ENCODE measurements around the gene CREB5. TPM values are rescaled to one million over a fixed set of nuclear protein-coding genes. Genes with fewer than 3 reads are reported as not detected.

Gene CREB5
- total RNA-seq, 1 donor from 2014 or later, result 10.3 TPM

DNA sequence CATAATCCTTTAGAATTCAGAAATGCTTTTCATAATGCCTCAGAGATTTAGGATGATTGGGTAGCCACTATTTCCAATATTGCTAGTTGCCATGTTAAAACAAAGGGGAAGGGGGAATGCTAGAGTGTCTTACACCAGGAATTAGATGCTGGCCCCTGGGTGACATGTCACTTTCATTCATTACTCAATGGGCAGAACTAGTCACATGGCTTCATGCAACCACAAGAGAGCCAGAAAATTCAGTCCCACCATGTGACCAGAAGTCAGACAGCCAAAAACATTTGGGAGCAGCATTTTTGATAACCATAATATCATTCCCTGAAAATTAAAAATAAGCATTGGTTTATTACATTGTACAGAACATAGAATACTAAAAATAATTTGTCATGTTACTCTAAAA lies 81.2 kb downstream of the CREB5 start:
- H3K9me3 ChIP-seq, result no peaks in the 10 kb centered on the region
- no peak overlapping the region for H3K27ac ChIP-seq
- DNase-seq (no peak), ATAC-seq (no peak)
- no peaks in the 10 kb centered on the region for H3K36me3 ChIP-seq
- intact Hi-C loops (cut with DNase I), result no loop called here
- H3K4me1 ChIP-seq, result no peaks in the 10 kb centered on the region
- no peaks in the 10 kb centered on the region for H3K27me3 ChIP-seq (ENCODE audit: low read depth)
- H3K4me3 ChIP-seq, result no peak overlapping the region
- TF ChIP-seq, protein P1, sequence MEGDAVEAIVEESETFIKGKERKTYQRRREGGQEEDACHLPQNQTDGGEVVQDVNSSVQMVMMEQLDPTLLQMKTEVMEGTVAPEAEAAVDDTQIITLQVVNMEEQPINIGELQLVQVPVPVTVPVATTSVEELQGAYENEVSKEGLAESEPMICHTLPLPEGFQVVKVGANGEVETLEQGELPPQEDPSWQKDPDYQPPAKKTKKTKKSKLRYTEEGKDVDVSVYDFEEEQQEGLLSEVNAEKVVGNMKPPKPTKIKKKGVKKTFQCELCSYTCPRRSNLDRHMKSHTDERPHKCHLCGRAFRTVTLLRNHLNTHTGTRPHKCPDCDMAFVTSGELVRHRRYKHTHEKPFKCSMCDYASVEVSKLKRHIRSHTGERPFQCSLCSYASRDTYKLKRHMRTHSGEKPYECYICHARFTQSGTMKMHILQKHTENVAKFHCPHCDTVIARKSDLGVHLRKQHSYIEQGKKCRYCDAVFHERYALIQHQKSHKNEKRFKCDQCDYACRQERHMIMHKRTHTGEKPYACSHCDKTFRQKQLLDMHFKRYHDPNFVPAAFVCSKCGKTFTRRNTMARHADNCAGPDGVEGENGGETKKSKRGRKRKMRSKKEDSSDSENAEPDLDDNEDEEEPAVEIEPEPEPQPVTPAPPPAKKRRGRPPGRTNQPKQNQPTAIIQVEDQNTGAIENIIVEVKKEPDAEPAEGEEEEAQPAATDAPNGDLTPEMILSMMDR (IDR thresholded peaks at IDR 0.05), result no peak

DNA sequence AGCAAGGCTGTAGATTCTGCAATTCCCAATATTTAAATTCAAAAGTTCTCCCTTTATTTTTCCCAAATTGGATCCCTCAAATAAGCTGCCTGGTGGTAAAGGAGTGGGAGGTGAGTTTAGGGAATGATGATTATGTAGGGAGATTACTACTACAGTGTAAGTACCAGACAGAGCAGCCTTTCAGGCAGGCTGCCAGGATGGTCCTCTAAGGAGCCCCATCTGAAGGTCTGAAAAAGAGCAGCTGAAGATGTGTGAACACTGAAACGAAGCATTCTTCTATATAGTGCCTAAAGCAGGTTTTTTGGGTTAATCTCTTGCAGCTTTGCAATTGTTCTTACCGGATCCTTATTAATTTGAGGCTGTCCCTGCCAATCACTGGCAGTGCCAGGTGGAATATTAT lies 84.7 kb downstream of the CREB5 start:
- intact Hi-C loops (cut with DNase I), result no loop called here
- ATAC-seq, result no peak
- TF ChIP-seq, protein P1 (IDR thresholded peaks at IDR 0.05), result no peak

DNA sequence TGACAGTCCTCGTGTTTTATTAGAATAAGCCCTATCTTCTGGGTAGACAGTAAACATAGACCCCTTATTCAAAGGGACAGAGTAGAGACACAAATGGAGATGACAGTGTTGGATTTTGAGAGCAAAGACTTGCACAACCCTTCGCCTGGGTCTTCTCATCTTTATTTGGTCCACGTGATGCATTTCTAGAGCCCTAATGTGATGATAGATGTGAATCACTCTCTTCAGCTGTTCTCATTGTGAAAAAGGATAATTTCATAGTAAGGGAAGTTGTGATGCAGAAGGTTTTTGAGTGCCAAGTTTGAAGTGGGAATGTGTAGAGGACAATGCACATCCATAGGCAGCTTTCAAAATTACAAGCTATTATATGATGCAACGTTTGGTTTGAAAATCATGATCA lies 86.3 kb downstream of the CREB5 start:
- Histone ChIP-seq H3K27ac (no peak overlapping the region), H3K27me3 (ENCODE audit: low read depth) (no peaks in the 10 kb centered on the region), H3K9me3 (no peaks in the 10 kb centered on the region), H3K4me1 (no peaks in the 10 kb centered on the region), H3K4me3 (no peak overlapping the region), H3K36me3 (no peaks in the 10 kb centered on the region)
- intact Hi-C loops (cut with DNase I), result no loop called here
- TF ChIP-seq, protein P1 (IDR thresholded peaks at IDR 0.05), result no peak
- ATAC-seq (no peak), DNase-seq (no peak)

More for the DNA sequence above, 84.7 kb downstream of the CREB5 start:
- Histone ChIP-seq H3K4me3 (no peak overlapping the region), H3K27ac (no peak overlapping the region), H3K9me3 (no peaks in the 10 kb centered on the region), H3K4me1 (no peaks in the 10 kb centered on the region), H3K27me3 (ENCODE audit: low read depth) (no peaks in the 10 kb centered on the region), H3K36me3 (no peaks in the 10 kb centered on the region)
- DNase-seq, result no peak

DNA sequence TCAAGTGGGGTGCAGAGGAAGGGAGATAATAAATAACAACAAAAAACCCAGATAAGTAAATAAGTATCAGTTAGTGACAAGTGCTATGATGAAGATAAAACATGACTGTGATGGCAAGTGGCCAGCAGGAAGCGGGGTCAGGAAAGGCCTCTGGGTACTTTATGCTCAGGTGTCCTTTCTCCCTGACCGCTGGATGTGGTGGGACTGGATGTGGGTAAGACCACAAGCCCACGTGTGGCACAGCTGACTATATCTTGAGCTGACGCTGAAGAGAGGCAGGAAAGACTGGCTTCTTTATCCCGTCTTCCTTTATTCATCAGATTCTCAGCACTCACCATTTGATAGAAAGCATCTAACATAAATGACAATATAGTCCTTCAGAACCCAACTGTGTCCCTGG lies 87.8 kb downstream of the CREB5 start:
- DNase-seq (no peak), ATAC-seq (no peak)
- Histone ChIP-seq H3K4me3 (no peak overlapping the region), H3K27ac (no peak overlapping the region), H3K36me3 (no peaks in the 10 kb centered on the region), H3K9me3 (no peaks in the 10 kb centered on the region), H3K27me3 (ENCODE audit: low read depth) (no peaks in the 10 kb centered on the region), H3K4me1 (no peaks in the 10 kb centered on the region)
- TF ChIP-seq, protein P1 (IDR thresholded peaks at IDR 0.05), result no peak
- intact Hi-C loops (cut with DNase I), result no loop called here

DNA sequence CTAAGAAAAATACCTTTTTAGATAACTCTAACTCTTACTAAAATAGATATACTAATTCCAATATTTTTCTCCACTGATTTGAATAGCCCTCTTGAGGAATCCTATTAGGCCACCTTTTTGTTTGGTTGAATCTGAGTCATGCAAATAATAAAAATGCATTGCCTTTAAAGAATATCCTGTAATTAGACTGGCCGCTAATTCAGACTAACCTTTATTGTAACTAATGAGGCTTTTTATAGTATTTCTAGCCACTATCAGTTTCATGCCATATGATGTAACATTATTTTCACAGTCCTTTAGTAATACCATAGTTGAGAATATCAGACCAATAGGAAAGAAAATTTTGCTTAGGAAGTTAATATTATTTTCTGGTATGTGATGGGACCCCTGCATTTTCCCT lies 90.1 kb downstream of the CREB5 start:
- intact Hi-C loops (cut with DNase I), result no loop called here
- TF ChIP-seq, protein P1 (IDR thresholded peaks at IDR 0.05), result no peak
- no peaks in the 10 kb centered on the region for H3K4me1 ChIP-seq
- ATAC-seq (no peak), DNase-seq (no peak)
- no peaks in the 10 kb centered on the region for H3K27me3 ChIP-seq (ENCODE audit: low read depth)
- H3K9me3 ChIP-seq, result no peaks in the 10 kb centered on the region
- no peaks in the 10 kb centered on the region for H3K36me3 ChIP-seq
- no peak overlapping the region for H3K27ac ChIP-seq
- H3K4me3 ChIP-seq, result no peak overlapping the region

DNA sequence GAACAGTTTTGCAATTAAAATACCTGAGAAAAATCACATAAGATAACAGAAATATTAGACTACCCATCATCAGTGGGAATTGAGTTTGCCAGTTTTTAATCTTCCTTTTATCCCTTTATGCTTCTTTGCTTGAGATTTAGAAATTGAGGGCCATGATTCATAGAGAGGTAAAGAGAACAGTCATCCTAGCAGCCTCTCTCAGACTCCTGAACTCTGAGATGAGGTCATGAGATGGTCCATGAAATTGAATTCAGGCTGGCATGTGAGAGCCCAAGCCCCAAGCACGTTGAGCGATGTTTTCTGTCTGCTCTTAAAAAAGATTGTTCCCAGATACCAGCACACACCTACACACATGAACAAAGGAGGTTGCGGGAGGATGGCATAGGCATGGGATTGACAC lies 91.1 kb downstream of the CREB5 start:
- no peak overlapping the region for H3K4me3 ChIP-seq
- peaks cover under 1% of the 10 kb centered on the region for H3K4me1 ChIP-seq
- intact Hi-C loops (cut with DNase I), result no loop called here
- no peaks in the 10 kb centered on the region for H3K27me3 ChIP-seq (ENCODE audit: low read depth)
- no peaks in the 10 kb centered on the region for H3K9me3 ChIP-seq
- no peaks in the 10 kb centered on the region for H3K36me3 ChIP-seq
- ATAC-seq, result no peak
- DNase-seq, result no peak
- no peak overlapping the region for H3K27ac ChIP-seq
- TF ChIP-seq, protein P1 (IDR thresholded peaks at IDR 0.05), result no peak

Data from lower lobe of right lung (tissue), 2 donors.